B cell (primary cell): Measurements from ENCODE around the gene SLC37A1.

Experiments used
- EZH2 ChIP-seq: IDR thresholded peaks from 2 replicates; pipeline ENCODE4 v1.6.1; 2012; ENCODE audit warnings: borderline replicate concordance, low read depth, mild to moderate bottlenecking, moderate library complexity, low read length; ENCODE audit not compliant: insufficient read depth, poor library complexity, severe bottlenecking
- TF ChIP-seq, protein P1 (sequence below): fragments of 200-600 bp; IDR thresholded peaks from one replicate; pipeline ENCODE4 v1.8.0; 2022; ENCODE audit warnings: antibody characterized with exemption, mild to moderate bottlenecking

- TF ChIP-seq, protein P1, sequence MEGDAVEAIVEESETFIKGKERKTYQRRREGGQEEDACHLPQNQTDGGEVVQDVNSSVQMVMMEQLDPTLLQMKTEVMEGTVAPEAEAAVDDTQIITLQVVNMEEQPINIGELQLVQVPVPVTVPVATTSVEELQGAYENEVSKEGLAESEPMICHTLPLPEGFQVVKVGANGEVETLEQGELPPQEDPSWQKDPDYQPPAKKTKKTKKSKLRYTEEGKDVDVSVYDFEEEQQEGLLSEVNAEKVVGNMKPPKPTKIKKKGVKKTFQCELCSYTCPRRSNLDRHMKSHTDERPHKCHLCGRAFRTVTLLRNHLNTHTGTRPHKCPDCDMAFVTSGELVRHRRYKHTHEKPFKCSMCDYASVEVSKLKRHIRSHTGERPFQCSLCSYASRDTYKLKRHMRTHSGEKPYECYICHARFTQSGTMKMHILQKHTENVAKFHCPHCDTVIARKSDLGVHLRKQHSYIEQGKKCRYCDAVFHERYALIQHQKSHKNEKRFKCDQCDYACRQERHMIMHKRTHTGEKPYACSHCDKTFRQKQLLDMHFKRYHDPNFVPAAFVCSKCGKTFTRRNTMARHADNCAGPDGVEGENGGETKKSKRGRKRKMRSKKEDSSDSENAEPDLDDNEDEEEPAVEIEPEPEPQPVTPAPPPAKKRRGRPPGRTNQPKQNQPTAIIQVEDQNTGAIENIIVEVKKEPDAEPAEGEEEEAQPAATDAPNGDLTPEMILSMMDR = no peak
- no peak for TF ChIP-seq EZH2
Measured at GRCh38 chr21:42493109-42494060, 20.3 kb upstream of the SLC37A1 start.
